GM12872 (cell line): ENCODE data around the gene CNTN2.

Experiments
- CTCF ChIP-seq: IDR thresholded peaks from 3 replicates; pipeline ENCODE4 v1.5.1; 2011; ENCODE audit warnings: low read depth, mild to moderate bottlenecking, low read length, moderate library complexity; ENCODE audit not compliant: insufficient read depth

Gene CNTN2

GRCh38 chr1:205062895-205063294 lies 19.9 kb downstream of the CNTN2 start:
- no peak for TF ChIP-seq CTCF

- TF ChIP-seq CTCF, result no peak
Measured at GRCh38 chr1:205064301-205064700, 21.3 kb downstream of the CNTN2 start.

GRCh38 chr1:205064741-205065316 lies 21.8 kb downstream of the CNTN2 start:
- no peak for TF ChIP-seq CTCF

- no peak for TF ChIP-seq CTCF
Measured at GRCh38 chr1:205065666-205066065, 22.7 kb downstream of the CNTN2 start.

GRCh38 chr1:205066141-205066818 lies 23.3 kb downstream of the CNTN2 start:
- TF ChIP-seq CTCF, result no peak

GRCh38 chr1:205067031-205067430 lies 24.0 kb downstream of the CNTN2 start:
- no peak for TF ChIP-seq CTCF

- no peak for TF ChIP-seq CTCF
Measured at GRCh38 chr1:205068001-205068400, 25.0 kb downstream of the CNTN2 start.
